ENCODE data around the gene CCDC192.

- TF ChIP-seq CTCF (conservative IDR thresholded peaks at IDR 0.05) (no peak), ZFX (IDR thresholded peaks at IDR 0.05) (no peak)
These were observed 106.8 kb downstream of the CCDC192 start for GRCh38 chr5:127810017-127810416.
